BLaER1 (cell line): ENCODE measurements around the gene UBE2QL1.

Experiments used
- H3K27ac ChIP-seq: shearing (Covaris generic); formaldehyde crosslinking; 2 replicates; pipeline ENCODE4 v1.8.1; 2022
- H3K27me3 ChIP-seq: shearing (Covaris generic); formaldehyde crosslinking; 2 replicates; pipeline ENCODE4 v1.8.1; 2022
- H3K36me3 ChIP-seq: shearing (Covaris generic); formaldehyde crosslinking; 2 replicates; pipeline ENCODE4 v1.8.1; 2022
- H3K4me1 ChIP-seq: shearing (Covaris generic); formaldehyde crosslinking; 2 replicates; pipeline ENCODE4 v1.8.1; 2022
- H3K4me2 ChIP-seq: shearing (Covaris generic); formaldehyde crosslinking; 2 replicates; pipeline ENCODE4 v1.8.1; 2022
- H3K4me3 ChIP-seq: shearing (Covaris generic); formaldehyde crosslinking; 2 replicates; pipeline ENCODE4 v1.8.1; 2022
- H3K9ac ChIP-seq: shearing (Covaris generic); formaldehyde crosslinking; 2 replicates; pipeline ENCODE4 v1.8.1; 2022
- H3K9me3 ChIP-seq: shearing (Covaris generic); formaldehyde crosslinking; 2 replicates; pipeline ENCODE4 v1.8.1; 2022
- H4K20me1 ChIP-seq: shearing (Covaris generic); formaldehyde crosslinking; 2 replicates; pipeline ENCODE4 v1.8.1; 2022
- Cebpa-rat ChIP-seq: shearing (Covaris generic); IDR thresholded peaks from 2 replicates; pipeline ENCODE4 v1.8.1; 2022

UBE2QL1 gene

GRCh38 chr5:6518298-6519057, 69.8 kb downstream of the UBE2QL1 start:
- Histone ChIP-seq H3K9me3 (no peaks in the 10 kb centered on the region), H3K27me3 (no peaks in the 10 kb centered on the region), H3K4me2 (no peak overlapping the region), H3K9ac (no peak overlapping the region), H3K27ac (no peak overlapping the region), H3K36me3 (no peaks in the 10 kb centered on the region), H4K20me1 (no peaks in the 10 kb centered on the region), H3K4me3 (no peak overlapping the region), H3K4me1 (peaks cover 7% of the 10 kb centered on the region)
- TF ChIP-seq Cebpa-rat = no peak

DNA sequence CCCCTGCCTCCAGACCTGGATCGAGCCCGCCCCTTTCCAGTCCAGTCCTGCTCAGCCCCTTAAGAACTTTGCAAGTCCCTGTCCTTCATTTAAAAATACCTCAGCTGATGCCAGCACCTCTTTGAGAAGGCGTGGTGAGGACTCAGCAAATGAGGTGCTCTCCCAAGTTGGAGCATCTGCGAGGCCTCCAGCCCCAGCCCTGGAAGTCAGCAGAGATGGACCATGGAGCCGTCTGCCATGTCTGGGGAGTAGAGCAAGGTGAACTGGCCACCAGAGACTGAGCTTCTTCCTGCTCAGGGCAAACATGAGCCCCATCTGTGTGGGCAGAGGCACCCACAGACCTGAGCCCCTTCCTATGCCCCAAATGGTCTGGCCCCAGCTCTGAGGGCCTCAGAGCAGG, 71.5 kb downstream of the UBE2QL1 start:
- Histone ChIP-seq H3K4me2 (no peak overlapping the region), H3K9me3 (no peaks in the 10 kb centered on the region), H3K4me1 (no peaks in the 10 kb centered on the region), H3K4me3 (no peak overlapping the region), H3K27ac (no peak overlapping the region), H3K9ac (no peak overlapping the region), H3K36me3 (no peaks in the 10 kb centered on the region), H4K20me1 (no peaks in the 10 kb centered on the region), H3K27me3 (no peaks in the 10 kb centered on the region)
- TF ChIP-seq Cebpa-rat = no peak

GRCh38 chr5:6522331-6522730, 73.7 kb downstream of the UBE2QL1 start:
- no peaks in the 10 kb centered on the region for H3K36me3 ChIP-seq
- no peaks in the 10 kb centered on the region for H4K20me1 ChIP-seq
- no peak overlapping the region for H3K4me3 ChIP-seq
- no peaks in the 10 kb centered on the region for H3K4me1 ChIP-seq
- no peak overlapping the region for H3K9ac ChIP-seq
- no peaks in the 10 kb centered on the region for H3K9me3 ChIP-seq
- H3K4me2 ChIP-seq = no peak overlapping the region
- H3K27me3 ChIP-seq = no peaks in the 10 kb centered on the region
- no peak overlapping the region for H3K27ac ChIP-seq
- no peak for TF ChIP-seq Cebpa-rat

DNA sequence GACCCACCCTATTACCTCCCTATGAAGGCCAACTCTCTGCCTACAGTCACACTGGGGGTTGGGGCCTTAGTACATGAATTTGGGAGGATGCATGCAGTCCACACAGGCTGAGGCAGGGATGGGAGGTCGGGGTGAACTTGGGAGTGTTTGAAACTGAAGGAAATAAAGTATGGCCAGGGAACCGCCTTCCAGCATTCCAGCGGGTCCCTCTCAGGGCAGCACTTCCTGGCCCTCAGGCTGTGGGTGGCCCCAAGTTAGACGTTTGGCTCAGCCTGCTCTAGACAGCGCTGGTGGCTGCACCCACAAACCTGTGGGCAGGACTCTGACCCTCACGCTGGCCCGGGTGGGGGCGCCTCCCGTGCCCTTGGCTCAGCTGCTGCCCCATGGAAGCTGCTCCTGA, 74.3 kb downstream of the UBE2QL1 start:
- Histone ChIP-seq H3K4me2 (no peak overlapping the region), H3K4me3 (no peak overlapping the region), H4K20me1 (no peaks in the 10 kb centered on the region), H3K36me3 (no peaks in the 10 kb centered on the region), H3K9me3 (no peaks in the 10 kb centered on the region), H3K9ac (no peak overlapping the region), H3K27me3 (no peaks in the 10 kb centered on the region), H3K4me1 (no peaks in the 10 kb centered on the region), H3K27ac (no peak overlapping the region)
- TF ChIP-seq Cebpa-rat = no peak

DNA sequence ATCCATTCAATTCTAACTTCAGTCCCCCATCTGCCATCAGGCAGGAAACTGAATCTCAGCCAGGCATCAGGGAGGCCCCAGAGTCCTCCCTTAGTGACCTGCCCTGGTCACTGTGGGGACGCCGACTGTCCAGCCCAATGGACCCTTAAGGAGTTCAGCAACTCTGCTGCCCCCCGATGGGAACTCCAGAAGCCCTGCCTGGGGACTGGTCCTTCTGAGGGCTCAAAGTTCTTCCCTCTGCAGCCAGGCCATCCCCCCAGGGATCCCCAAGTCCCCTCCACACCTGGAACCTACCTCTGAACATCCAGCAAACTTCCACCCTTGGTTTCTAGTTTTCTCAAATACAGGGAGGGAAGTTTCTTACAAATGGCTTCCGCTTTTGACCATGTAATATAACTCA, 76.8 kb downstream of the UBE2QL1 start:
- no peak for TF ChIP-seq Cebpa-rat
- no peak overlapping the region for H3K27ac ChIP-seq
- H3K27me3 ChIP-seq = no peaks in the 10 kb centered on the region
- no peak overlapping the region for H3K9ac ChIP-seq
- H4K20me1 ChIP-seq = no peaks in the 10 kb centered on the region
- no peak overlapping the region for H3K4me3 ChIP-seq
- H3K36me3 ChIP-seq = no peaks in the 10 kb centered on the region
- H3K4me2 ChIP-seq = no peak overlapping the region
- no peaks in the 10 kb centered on the region for H3K4me1 ChIP-seq
- no peaks in the 10 kb centered on the region for H3K9me3 ChIP-seq

DNA sequence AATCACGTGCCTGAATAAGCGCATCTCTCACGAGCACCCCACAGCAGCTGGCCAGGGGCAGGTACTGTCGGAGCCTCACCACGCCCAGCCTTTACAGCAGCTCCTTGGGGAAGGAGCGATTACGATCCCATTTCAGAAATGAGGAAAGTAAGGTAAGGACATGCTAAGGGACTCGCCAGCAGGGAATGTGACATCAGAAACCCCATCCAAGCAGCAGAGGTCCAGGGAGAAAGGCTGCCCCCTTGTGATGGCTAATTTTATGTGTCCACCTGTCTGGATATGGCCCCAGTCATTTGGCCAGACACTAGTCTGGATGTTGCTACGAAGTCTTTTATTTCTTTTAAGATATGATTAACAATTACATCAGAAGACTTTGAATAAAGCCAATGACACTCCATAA, 77.3 kb downstream of the UBE2QL1 start:
- no peak overlapping the region for H3K4me3 ChIP-seq
- H3K4me2 ChIP-seq = no peak overlapping the region
- no peaks in the 10 kb centered on the region for H3K4me1 ChIP-seq
- no peaks in the 10 kb centered on the region for H3K9me3 ChIP-seq
- no peak overlapping the region for H3K27ac ChIP-seq
- H3K27me3 ChIP-seq = no peaks in the 10 kb centered on the region
- TF ChIP-seq Cebpa-rat = no peak
- H3K9ac ChIP-seq = no peak overlapping the region
- H4K20me1 ChIP-seq = no peaks in the 10 kb centered on the region
- no peaks in the 10 kb centered on the region for H3K36me3 ChIP-seq

- no peak overlapping the region for H3K4me3 ChIP-seq
- H3K36me3 ChIP-seq = no peaks in the 10 kb centered on the region
- H3K9ac ChIP-seq = no peak overlapping the region
- no peaks in the 10 kb centered on the region for H3K9me3 ChIP-seq
- no peaks in the 10 kb centered on the region for H3K27me3 ChIP-seq
- no peak overlapping the region for H3K27ac ChIP-seq
- TF ChIP-seq Cebpa-rat = no peak
- H4K20me1 ChIP-seq = no peaks in the 10 kb centered on the region
- no peak overlapping the region for H3K4me2 ChIP-seq
- H3K4me1 ChIP-seq = no peaks in the 10 kb centered on the region
Measured at GRCh38 chr5:6527749-6528455, 79.2 kb downstream of the UBE2QL1 start.

DNA sequence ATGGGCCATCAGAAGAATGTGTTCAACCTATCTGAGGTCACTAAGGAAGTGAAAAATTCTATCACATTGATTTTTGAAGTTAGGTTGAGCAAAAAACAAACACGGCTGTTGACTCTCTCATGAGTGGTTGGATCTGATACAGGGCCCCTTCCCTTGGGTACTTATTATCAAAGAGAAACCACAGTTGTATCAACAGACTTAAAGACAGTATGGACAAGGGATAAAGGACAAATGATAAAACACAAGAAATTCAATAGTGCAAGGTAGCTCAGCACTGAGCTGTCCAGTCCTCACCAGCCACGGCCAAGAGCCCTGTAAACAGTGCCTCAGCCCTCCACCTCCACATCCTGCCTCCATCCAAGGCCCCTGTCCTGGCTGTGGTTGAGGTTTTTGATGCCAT, 86.9 kb downstream of the UBE2QL1 start:
- no peak for TF ChIP-seq Cebpa-rat
- Histone ChIP-seq H4K20me1 (no peaks in the 10 kb centered on the region), H3K9me3 (no peaks in the 10 kb centered on the region), H3K9ac (no peak overlapping the region), H3K36me3 (no peaks in the 10 kb centered on the region), H3K4me1 (no peaks in the 10 kb centered on the region), H3K4me3 (no peak overlapping the region), H3K27ac (no peak overlapping the region), H3K4me2 (no peak overlapping the region), H3K27me3 (no peaks in the 10 kb centered on the region)

DNA sequence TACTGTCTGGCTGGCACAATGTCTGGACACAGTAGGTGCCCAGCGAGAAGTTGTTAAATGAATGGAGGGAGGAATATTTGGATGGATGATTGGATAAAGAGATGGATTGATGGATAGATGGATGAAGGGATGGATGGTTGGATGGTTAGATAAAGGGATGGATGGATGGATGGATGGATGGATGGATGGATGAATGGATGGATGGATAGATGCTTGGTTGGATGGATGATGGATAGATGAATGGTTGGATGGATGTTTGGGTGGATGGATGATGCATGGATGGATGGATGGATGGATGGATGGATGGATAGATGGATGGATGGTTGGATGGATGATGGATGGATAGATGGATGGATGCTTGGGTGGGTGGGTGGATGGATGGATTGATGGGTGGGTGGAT, 90.4 kb downstream of the UBE2QL1 start:
- H3K36me3 ChIP-seq = no peaks in the 10 kb centered on the region
- H3K4me3 ChIP-seq = no peak overlapping the region
- no peaks in the 10 kb centered on the region for H3K9me3 ChIP-seq
- H3K27ac ChIP-seq = no peak overlapping the region
- H3K4me2 ChIP-seq = no peak overlapping the region
- no peaks in the 10 kb centered on the region for H3K4me1 ChIP-seq
- H3K27me3 ChIP-seq = no peaks in the 10 kb centered on the region
- H3K9ac ChIP-seq = no peak overlapping the region
- H4K20me1 ChIP-seq = no peaks in the 10 kb centered on the region
- no peak for TF ChIP-seq Cebpa-rat

GRCh38 chr5:6540111-6540827, 91.6 kb downstream of the UBE2QL1 start:
- H3K36me3 ChIP-seq = no peaks in the 10 kb centered on the region
- H3K9ac ChIP-seq = no peak overlapping the region
- no peak overlapping the region for H3K27ac ChIP-seq
- no peak overlapping the region for H3K4me3 ChIP-seq
- H3K4me2 ChIP-seq = no peak overlapping the region
- H3K9me3 ChIP-seq = no peaks in the 10 kb centered on the region
- H4K20me1 ChIP-seq = no peaks in the 10 kb centered on the region
- no peaks in the 10 kb centered on the region for H3K27me3 ChIP-seq
- H3K4me1 ChIP-seq = no peaks in the 10 kb centered on the region
- TF ChIP-seq Cebpa-rat = no peak
